K562 (cell line): Measurements from ENCODE around the gene QRICH1. TPM values are rescaled to one million over a fixed set of nuclear protein-coding genes. Genes with fewer than 3 reads are reported as not detected.

Experiments used
- ATAC-seq: fragments of 200-7000 bp; cut with Tn5 transposase; 3 replicates; pipeline ENCODE4 v1.9.1; 2020; ENCODE audit warnings: moderate library complexity
- BruUV-seq: library from RNA; stranded (reverse); fragments of 400-500 nt; replicated peaks from 2 replicates; lab custom pipeline; 2021; lab: Mats Ljungman, UMichigan
- CTCF ChIA-PET: fragments of 300-600 bp; formaldehyde crosslinking; extraction: SDS; loops from one replicate; lab custom pipeline; 2021; ENCODE audit warnings: low intra/inter-chr PET ratio; lab: Yijun Ruan, JAX
- POLR2A ChIA-PET: fragments of 300-600, 350-650 bp; sonication (Branson Sonifier 250); formaldehyde crosslinking; extraction: SDS; loops from one replicate; lab custom pipeline; 2021; ENCODE audit warnings: antibody characterized with exemption, inconsistent platforms; lab: Yijun Ruan, JAX
- DNase-seq, 4 experiments: peaks; one replicate each; pipeline versions ENCODE4 v3.0.0 to v3.0.0-alpha.2; 2011 to 2018; ENCODE audit warnings: low spot score in 3 of 4, mixed read lengths in 3 of 4; ENCODE audit errors: extremely low read depth in 1 of 4
- FAIRE-seq: peaks from 2 replicates; lab custom pipeline; 2011; peaks lifted over from hg19 to GRCh38; lab: Jason Lieb, UNC
- H2AFZ ChIP-seq: 2 replicates; pipeline ENCODE4 v1.6.0; 2011; ENCODE audit warnings: low read depth, low read length, control low read depth, inconsistent platforms
- H3K27ac ChIP-seq: fragments of 200-600 bp; 3 replicates; pipeline ENCODE4 v1.8.0; 2011; ENCODE audit warnings: low read depth, mild to moderate bottlenecking, control low read depth, inconsistent platforms, low read length, moderate library complexity, mixed read lengths; ENCODE audit errors: extremely low read depth
- H3K27me3 ChIP-seq, 2 experiments: fragments of 300-600 bp in 1 of 2; 2 replicates in 1 of 2; 3 replicates in 1 of 2; pipeline versions ENCODE4 v1.6.0 to v1.8.0; 2011; ENCODE audit warnings: inconsistent platforms in 2 of 2, low read length in 2 of 2, mild to moderate bottlenecking in 1 of 2, mixed read lengths in 1 of 2, moderate library complexity in 1 of 2; ENCODE audit not compliant: control insufficient read depth in 2 of 2, insufficient read depth in 2 of 2
- H3K36me3 ChIP-seq: fragments of 300-600 bp; 3 replicates; pipeline ENCODE4 v1.8.0; 2011; ENCODE audit warnings: mild to moderate bottlenecking, low read length, inconsistent platforms; ENCODE audit not compliant: control insufficient read depth, insufficient read depth
- H3K4me1 ChIP-seq, 2 experiments: fragments of 200-600 bp in 1 of 2; replicated peaks in 1 of 2; 2 replicates in 1 of 2; 3 replicates in 1 of 2; pipeline versions ENCODE4 v1.5.1 to v1.8.0; 2011; ENCODE audit warnings: inconsistent platforms in 2 of 2, low read length in 2 of 2, mild to moderate bottlenecking in 1 of 2, mixed read lengths in 1 of 2, moderate library complexity in 1 of 2; ENCODE audit not compliant: control insufficient read depth in 2 of 2, insufficient read depth in 2 of 2
- H3K4me2 ChIP-seq: 2 replicates; pipeline ENCODE4 v1.6.1; 2011; ENCODE audit warnings: low read length, control low read depth, inconsistent platforms, mixed read lengths; ENCODE audit not compliant: insufficient read depth
- H3K4me3 ChIP-seq: fragments of 200-600 bp; sonication (generic), shearing (Covaris generic); 2 replicates; pipeline ENCODE4 v1.5.1; 2016; ENCODE audit warnings: control low read depth, inconsistent platforms
- H3K79me2 ChIP-seq: fragments of 200-600 bp; 3 replicates; pipeline ENCODE4 v1.8.0; 2011; ENCODE audit warnings: low read length, inconsistent platforms; ENCODE audit not compliant: control insufficient read depth, insufficient read depth
- H3K9ac ChIP-seq, 2 experiments: 2 replicates each; pipeline versions ENCODE4 v1.6.0 to v1.6.1; 2011; ENCODE audit warnings: low read depth in 2 of 2, low read length in 2 of 2, control low read depth in 1 of 2, inconsistent platforms in 1 of 2, mild to moderate bottlenecking in 1 of 2, mixed read lengths in 1 of 2; ENCODE audit not compliant: insufficient read depth in 1 of 2
- H3K9me1 ChIP-seq: one replicate; pipeline ENCODE4 v1.6.0; 2011; ENCODE audit warnings: inconsistent platforms, mild to moderate bottlenecking, low read length, moderate library complexity; ENCODE audit not compliant: control insufficient read depth, insufficient read depth
- H3K9me3 ChIP-seq: replicated peaks from 2 replicates; pipeline ENCODE4 v1.5.1; 2011; ENCODE audit warnings: low read depth, low read length, inconsistent platforms; ENCODE audit not compliant: control insufficient read depth, insufficient read depth
- H4K20me1 ChIP-seq: replicated peaks from 2 replicates; pipeline ENCODE4 v1.6.1; 2011; ENCODE audit warnings: low read length, inconsistent platforms, mixed read lengths; ENCODE audit not compliant: control insufficient read depth, insufficient read depth
- GTF2F1 ChIP-seq: IDR thresholded peaks from 2 replicates; pipeline ENCODE4 v1.6.1; 2011; ENCODE audit warnings: low read depth, low read length, improper control_type of control experiment
- MEF2D ChIP-seq: conservative IDR thresholded peaks from 2 replicates; pipeline ENCODE4 v1.6.1; 2016; ENCODE audit warnings: low read depth, missing genetic modification characterization, missing compliant biosample characterization
- PREB ChIP-seq: sonication (generic); formaldehyde crosslinking; IDR thresholded peaks from 2 replicates; pipeline ENCODE4 v1.8.1; 2023; ENCODE audit warnings: mild to moderate bottlenecking, missing genetic modification reagents
- RBM39 ChIP-seq: fragments of 200-400 bp; formaldehyde crosslinking; optimal IDR thresholded peaks from 2 replicates; pipeline ENCODE3; 2018; ENCODE audit warnings: low read depth, low read length
- U2AF1 ChIP-seq: fragments of 200-400 bp; formaldehyde crosslinking; optimal IDR thresholded peaks from 2 replicates; pipeline ENCODE3; 2017; ENCODE audit warnings: mild to moderate bottlenecking, low read depth, low read length, moderate library complexity
- WGBS: fragments of 100-300 bp; shearing (Covaris generic); methylation state at CpG from one replicate; pipeline ENCODE4 v1.1.6; 2016; ENCODE audit warnings: low coverage, mixed read lengths; ENCODE audit not compliant: insufficient coverage; ENCODE audit errors: missing lambda C conversion rate; 5-methylcytosine and 5-hydroxymethylcytosine counted together
- in situ Hi-C: fragments of 300-500 bp; cut with MboI; formaldehyde crosslinking; loops from 4 replicates; pipeline ENCODE4 v1.15.0; 2018; ENCODE audit warnings: inconsistent platforms, mixed read lengths
- intact Hi-C: fragments of 100-400 bp; cut with micrococcal nuclease; formaldehyde crosslinking; loops from 2 replicates; pipeline ENCODE4 v1.14.2; 2022
- polyA plus RNA-seq, 8 experiments: library from polyadenylated mRNA; depleted of rRNA in 4 of 8; stranded (reverse) in 5 of 8; unstranded in 3 of 8; fragments of >200 nt; fragmentation: Nextera tagmentation in 2 of 8; fragmentation: Illumina TruSeq in 1 of 8; extraction: Ambion mirVana in 2 of 8; extraction: Trizol in 1 of 8; gene quantifications; 2 replicates each; pipeline versions ENCODE4 v1.2.1 to v1.2.3, GENCODE V29; 2011 to 2014; ENCODE audit warnings: inconsistent platforms in 1 of 8, missing spikeins in 1 of 8
- total RNA-seq, 7 experiments: library from RNA; depleted of rRNA in 6 of 7; stranded (reverse); fragments of >200 nt in 6 of 7; fragmentation: Illumina TruSeq in 2 of 7; extraction: Trizol in 2 of 7; gene quantifications; 2 replicates each; pipeline versions ENCODE4 v1.2.1 to v1.2.3, GENCODE V29; 2011 to 2021; ENCODE audit warnings: low replicate concordance in 1 of 7

QRICH1 gene
- total and polyA plus RNA-seq, 9 of the 15 experiments (the other 6 are each of a cell fraction or from before 2014, with no cell fraction given) = 20.1 to 99.2 (median 56.7) TPM

GRCh38 chr3:49131576-49131975 is 37.7 kb upstream of the QRICH1 start:
- no peak for ATAC-seq
- no peak overlapping the region for H3K4me3 ChIP-seq

More at GRCh38 chr3:49131576-49131975, 37.7 kb upstream of the QRICH1 start:
- Histone ChIP-seq H3K4me1 (peaks cover 2 to 32% of the 10 kb centered on the region in 2 experiments; a peak in 4 of 5 replicates), H4K20me1 (no peaks in the 10 kb centered on the region), H3K9ac (peak overlapping the region in 1 of 2 experiments; percentile 56; a peak in 1 of 4 replicates), H3K79me2 (no peaks in the 10 kb centered on the region; the same call in 2 of the 3 replicates), H2AFZ (no peak overlapping the region), H3K4me2 (no peak overlapping the region), H3K27me3 (no peaks in the 10 kb centered on the region), H3K27ac (no peak overlapping the region), H3K36me3 (no peaks in the 10 kb centered on the region), H3K9me3 (no peaks in the 10 kb centered on the region), H3K9me1 (no peaks in the 10 kb centered on the region)
- 87% methylated on average over 6 of the region's 6 CpGs for WGBS
- ChIA-PET CTCF (no interaction called here), POLR2A (interaction anchor here (0.6 to 2.4 kb wide), 2 partner anchors 11 to 30 kb away, joined by 3 to 8 read pairs; partner anchors contain the start of gene USP19)
- FAIRE-seq (no peak), DNase-seq (no peak)
- TF ChIP-seq RBM39 (no peak), GTF2F1 (no peak), MEF2D (tag) (no peak), U2AF1 (no peak), PREB (no peak)
- intact Hi-C loops (no loop called here), in situ Hi-C loops (no loop called here)
- no TSS peak for BruUV-seq
